Kidney epithelial cell (primary cell): ENCODE measurements around the gene LIPE. TPM values are rescaled to one million over a fixed set of nuclear protein-coding genes. Genes with fewer than 3 reads are reported as not detected.

Experiments used
- DNase-seq: peaks from one replicate; pipeline ENCODE4 v3.0.0-alpha.2; 2010; ENCODE audit warnings: low read depth
- H3K27me3 ChIP-seq: 2 replicates; pipeline ENCODE4 v1.6.0; 2011; ENCODE audit warnings: low read length; ENCODE audit not compliant: control insufficient read depth, insufficient read depth
- H3K36me3 ChIP-seq: 2 replicates; pipeline ENCODE4 v1.5.1; 2011; ENCODE audit warnings: low read length; ENCODE audit not compliant: control insufficient read depth, insufficient read depth
- H3K4me3 ChIP-seq: 2 replicates; pipeline ENCODE4 v1.5.1; 2011; ENCODE audit warnings: low read depth, mild to moderate bottlenecking, control low read depth, low read length
- total RNA-seq: library from RNA; depleted of rRNA; stranded (reverse); fragments of >200 nt; gene quantifications from 2 replicates; pipeline ENCODE4 v1.2.3, GENCODE V29; 2015
- TF ChIP-seq, protein P1 (sequence below): IDR thresholded peaks from 2 replicates; pipeline ENCODE4 v1.5.1; 2011; ENCODE audit warnings: mild to moderate bottlenecking, moderate library complexity, low read length, control low read depth, inconsistent platforms; ENCODE audit not compliant: insufficient read depth, poor library complexity, severe bottlenecking

Gene LIPE
- total RNA-seq, 1 donor from 2014 or later, result 3.7 TPM

GRCh38 chr19:42366673-42367072 lies 60.5 kb downstream of the LIPE start:
- Histone ChIP-seq H3K27me3 (no peaks in the 10 kb centered on the region), H3K36me3 (peaks cover 2% of the 10 kb centered on the region), H3K4me3 (no peak overlapping the region)
- TF ChIP-seq, protein P1, sequence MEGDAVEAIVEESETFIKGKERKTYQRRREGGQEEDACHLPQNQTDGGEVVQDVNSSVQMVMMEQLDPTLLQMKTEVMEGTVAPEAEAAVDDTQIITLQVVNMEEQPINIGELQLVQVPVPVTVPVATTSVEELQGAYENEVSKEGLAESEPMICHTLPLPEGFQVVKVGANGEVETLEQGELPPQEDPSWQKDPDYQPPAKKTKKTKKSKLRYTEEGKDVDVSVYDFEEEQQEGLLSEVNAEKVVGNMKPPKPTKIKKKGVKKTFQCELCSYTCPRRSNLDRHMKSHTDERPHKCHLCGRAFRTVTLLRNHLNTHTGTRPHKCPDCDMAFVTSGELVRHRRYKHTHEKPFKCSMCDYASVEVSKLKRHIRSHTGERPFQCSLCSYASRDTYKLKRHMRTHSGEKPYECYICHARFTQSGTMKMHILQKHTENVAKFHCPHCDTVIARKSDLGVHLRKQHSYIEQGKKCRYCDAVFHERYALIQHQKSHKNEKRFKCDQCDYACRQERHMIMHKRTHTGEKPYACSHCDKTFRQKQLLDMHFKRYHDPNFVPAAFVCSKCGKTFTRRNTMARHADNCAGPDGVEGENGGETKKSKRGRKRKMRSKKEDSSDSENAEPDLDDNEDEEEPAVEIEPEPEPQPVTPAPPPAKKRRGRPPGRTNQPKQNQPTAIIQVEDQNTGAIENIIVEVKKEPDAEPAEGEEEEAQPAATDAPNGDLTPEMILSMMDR, result no peak
- DNase-seq, result no peak

GRCh38 chr19:42363614-42364346 lies 63.4 kb downstream of the LIPE start:
- no peak for DNase-seq
- Histone ChIP-seq H3K4me3 (no peak overlapping the region), H3K27me3 (no peaks in the 10 kb centered on the region), H3K36me3 (peaks cover 2% of the 10 kb centered on the region)
- TF ChIP-seq, protein P1, result no peak

GRCh38 chr19:42362891-42363440 lies 64.2 kb downstream of the LIPE start:
- H3K27me3 ChIP-seq, result no peaks in the 10 kb centered on the region
- TF ChIP-seq, protein P1, result no peak
- H3K4me3 ChIP-seq, result no peak overlapping the region
- DNase-seq, result no peak
- peaks cover 2% of the 10 kb centered on the region for H3K36me3 ChIP-seq

DNA sequence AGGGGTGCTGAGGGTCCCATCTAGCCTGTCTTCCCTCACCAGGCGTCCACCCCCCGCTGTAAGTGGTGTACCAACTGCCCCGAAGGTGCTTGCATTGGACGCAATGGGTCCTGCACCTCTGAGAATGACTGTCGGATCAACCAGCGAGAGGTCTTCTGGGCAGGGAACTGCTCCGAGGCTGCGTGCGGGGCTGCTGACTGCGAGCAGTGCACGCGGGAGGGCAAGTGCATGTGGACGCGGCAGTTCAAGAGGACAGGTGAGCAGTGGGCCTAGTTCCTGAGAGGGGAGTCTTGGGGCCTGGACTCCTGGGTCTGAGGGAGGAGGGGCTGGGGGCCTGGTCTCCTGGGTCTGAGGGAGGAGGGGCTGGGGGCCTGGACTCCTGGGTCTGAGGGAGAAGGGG lies 64.8 kb downstream of the LIPE start:
- TF ChIP-seq, protein P1, result no peak
- H3K36me3 ChIP-seq, result peaks cover 2% of the 10 kb centered on the region
- no peak overlapping the region for H3K4me3 ChIP-seq
- DNase-seq, result no peak
- H3K27me3 ChIP-seq, result no peaks in the 10 kb centered on the region

DNA sequence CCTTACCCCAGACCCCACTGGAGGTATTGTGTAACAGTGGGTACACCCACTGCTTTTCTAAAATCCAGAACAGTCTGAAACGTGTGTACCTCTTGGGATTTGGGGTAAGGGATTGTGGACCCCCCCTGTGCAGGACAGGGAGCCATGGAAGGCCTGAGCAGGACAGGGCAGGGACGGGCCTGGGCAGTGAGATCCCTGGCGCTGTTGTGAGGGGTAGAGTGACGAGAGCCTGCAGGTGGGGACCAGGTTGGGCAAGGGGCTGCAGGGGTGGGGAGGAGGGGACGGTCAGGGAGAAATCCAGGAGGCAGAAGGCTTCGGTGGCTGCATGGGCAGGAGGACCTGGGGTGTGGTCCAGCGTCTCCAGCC lies 65.7 kb downstream of the LIPE start:
- H3K36me3 ChIP-seq, result peaks cover 2% of the 10 kb centered on the region
- H3K27me3 ChIP-seq, result no peaks in the 10 kb centered on the region
- H3K4me3 ChIP-seq, result no peak overlapping the region
- TF ChIP-seq, protein P1, result no peak
- DNase-seq, result no peak
